A673 (cell line): Measurements from ENCODE around the gene CNEP1R1.

Source experiments
- EZH2 ChIP-seq: fragments of 200-600 bp; sonication (generic); IDR thresholded peaks from 2 replicates; pipeline ENCODE4 v1.6.1; 2017; ENCODE audit warnings: borderline replicate concordance, low read depth, mild to moderate bottlenecking, mixed read lengths, antibody characterized with exemption, low read length; ENCODE audit not compliant: poor library complexity, severe bottlenecking
- TF ChIP-seq, protein P1 (sequence below): fragments of 300-800, 200-600 bp; sonication (generic); conservative IDR thresholded peaks from 2 replicates; pipeline ENCODE4 v1.5.1; 2017; ENCODE audit warnings: low read depth, mild to moderate bottlenecking, antibody characterized with exemption, low read length, moderate library complexity, mixed read lengths

DNA sequence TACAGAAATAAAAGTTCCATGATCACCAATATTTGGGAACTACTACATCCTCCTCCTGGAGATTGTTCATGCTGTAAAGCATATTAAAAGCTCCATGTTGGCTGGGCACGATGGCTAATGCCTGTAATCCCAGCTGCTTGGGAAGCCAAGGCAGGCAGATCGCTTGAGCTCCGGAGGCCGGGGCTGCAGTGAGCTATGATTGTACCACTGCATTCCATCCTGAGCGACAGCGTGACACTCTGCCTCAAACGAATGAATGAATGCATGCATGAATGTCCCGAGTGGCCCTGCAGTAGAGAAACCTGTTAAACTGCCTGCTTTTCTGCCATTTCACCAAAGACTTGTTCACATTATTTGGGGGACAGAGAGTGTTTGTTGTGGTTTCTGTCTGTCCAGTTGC, 15.0 kb downstream of the CNEP1R1 start:
- TF ChIP-seq, protein P1, sequence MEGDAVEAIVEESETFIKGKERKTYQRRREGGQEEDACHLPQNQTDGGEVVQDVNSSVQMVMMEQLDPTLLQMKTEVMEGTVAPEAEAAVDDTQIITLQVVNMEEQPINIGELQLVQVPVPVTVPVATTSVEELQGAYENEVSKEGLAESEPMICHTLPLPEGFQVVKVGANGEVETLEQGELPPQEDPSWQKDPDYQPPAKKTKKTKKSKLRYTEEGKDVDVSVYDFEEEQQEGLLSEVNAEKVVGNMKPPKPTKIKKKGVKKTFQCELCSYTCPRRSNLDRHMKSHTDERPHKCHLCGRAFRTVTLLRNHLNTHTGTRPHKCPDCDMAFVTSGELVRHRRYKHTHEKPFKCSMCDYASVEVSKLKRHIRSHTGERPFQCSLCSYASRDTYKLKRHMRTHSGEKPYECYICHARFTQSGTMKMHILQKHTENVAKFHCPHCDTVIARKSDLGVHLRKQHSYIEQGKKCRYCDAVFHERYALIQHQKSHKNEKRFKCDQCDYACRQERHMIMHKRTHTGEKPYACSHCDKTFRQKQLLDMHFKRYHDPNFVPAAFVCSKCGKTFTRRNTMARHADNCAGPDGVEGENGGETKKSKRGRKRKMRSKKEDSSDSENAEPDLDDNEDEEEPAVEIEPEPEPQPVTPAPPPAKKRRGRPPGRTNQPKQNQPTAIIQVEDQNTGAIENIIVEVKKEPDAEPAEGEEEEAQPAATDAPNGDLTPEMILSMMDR: no peak
- no peak for TF ChIP-seq EZH2
